ENCODE data around the gene SLC44A5.
A peak's percentile ranks its signal among the peaks of the same experiment; 100 is the strongest.
"Not testable (repeated sequence)": the region's sequence is repeated elsewhere in the genome, so short reads cannot be mapped to it uniquely, and the experiment has no call there.

The SLC44A5 gene

GRCh38 chr1:75444220-75444619, 166.7 kb downstream of the SLC44A5 start:
- DNase-seq: no peak

- DNase-seq: no peak
Measured at GRCh38 chr1:75440274-75440673, 170.6 kb downstream of the SLC44A5 start.

- no peak for DNase-seq
Measured at GRCh38 chr1:75438355-75438754, 172.6 kb downstream of the SLC44A5 start.

GRCh38 chr1:75431843-75432242, 179.1 kb downstream of the SLC44A5 start:
- no peak for DNase-seq

GRCh38 chr1:75430526-75430925, 180.4 kb downstream of the SLC44A5 start:
- no peak for DNase-seq

- DNase-seq: no peak
Measured at GRCh38 chr1:75426688-75427087, 184.2 kb downstream of the SLC44A5 start.

GRCh38 chr1:75425001-75425650, 185.8 kb downstream of the SLC44A5 start:
- no peak for DNase-seq

GRCh38 chr1:75423616-75424015, 187.3 kb downstream of the SLC44A5 start:
- DNase-seq: peak; percentile 96

GRCh38 chr1:75423136-75423535, 187.8 kb downstream of the SLC44A5 start:
- DNase-seq: no peak

GRCh38 chr1:75421371-75421770, 189.5 kb downstream of the SLC44A5 start:
- DNase-seq: no peak

GRCh38 chr1:75415187-75415586, 195.7 kb downstream of the SLC44A5 start:
- DNase-seq: no peak

GRCh38 chr1:75412616-75413015, 198.3 kb downstream of the SLC44A5 start:
- no peak for DNase-seq

- not testable (repeated sequence) for DNase-seq
Measured at GRCh38 chr1:75404681-75405080, 206.2 kb downstream of the SLC44A5 start.

- not testable (repeated sequence) for DNase-seq
Measured at GRCh38 chr1:75403147-75403646, 207.7 kb downstream of the SLC44A5 start.

- DNase-seq: no peak
Measured at GRCh38 chr1:75400716-75401115, 210.2 kb downstream of the SLC44A5 start.

GRCh38 chr1:75396745-75397144, 214.2 kb downstream of the SLC44A5 start:
- no peak for DNase-seq

- DNase-seq: no peak
Measured at GRCh38 chr1:75396260-75396659, 214.7 kb downstream of the SLC44A5 start.

GRCh38 chr1:75394386-75395139, 216.4 kb downstream of the SLC44A5 start:
- DNase-seq: no peak

GRCh38 chr1:75392278-75392677, 218.6 kb downstream of the SLC44A5 start:
- no peak for DNase-seq

- DNase-seq: peak; percentile 43
Measured at GRCh38 chr1:75375476-75376447, 235.2 kb downstream of the SLC44A5 start.

GRCh38 chr1:75373542-75374159, 237.3 kb downstream of the SLC44A5 start:
- DNase-seq: no peak

GRCh38 chr1:75366595-75366994, 244.3 kb downstream of the SLC44A5 start:
- DNase-seq: no peak

- no peak for DNase-seq
Measured at GRCh38 chr1:75361260-75361659, 249.7 kb downstream of the SLC44A5 start.

Measured in NCI-H1105 treated with DMSO at 0.1 percent for 48 hours (cell line).